H9 (cell line): ENCODE data around the gene EXD2. TPM values are rescaled to one million over a fixed set of nuclear protein-coding genes. Genes with fewer than 3 reads are reported as not detected.
A peak's percentile ranks its signal among the peaks of the same experiment; 100 is the strongest.

Source experiments
- DNase-seq: peaks from one replicate; pipeline ENCODE4 v3.0.0-alpha.2; 2017
- H2AFZ ChIP-seq: one replicate; pipeline ENCODE4 v1.6.1; 2013; ENCODE audit warnings: mild to moderate bottlenecking, low read length, control low read depth, moderate library complexity
- H2AK5ac ChIP-seq: 2 replicates; pipeline ENCODE4 v1.6.1; 2013; ENCODE audit warnings: low read length, control low read depth, mixed read lengths; ENCODE audit not compliant: insufficient read length
- H2BK120ac ChIP-seq: one replicate; pipeline ENCODE4 v1.6.1; 2013; ENCODE audit warnings: low read depth, mild to moderate bottlenecking, low read length, control low read depth, inconsistent platforms; ENCODE audit not compliant: poor library complexity, severe bottlenecking
- H2BK12ac ChIP-seq: 2 replicates; pipeline ENCODE4 v1.6.1; 2013; ENCODE audit warnings: low read length, control low read depth, mixed read lengths, low read depth; ENCODE audit not compliant: insufficient read length
- H2BK15ac ChIP-seq: 2 replicates; pipeline ENCODE4 v1.6.1; 2013; ENCODE audit warnings: low read depth, low read length, control low read depth
- H2BK20ac ChIP-seq: one replicate; pipeline ENCODE4 v1.6.1; 2013; ENCODE audit warnings: low read depth, mild to moderate bottlenecking, low read length, control low read depth, inconsistent platforms; ENCODE audit not compliant: poor library complexity, severe bottlenecking
- H2BK5ac ChIP-seq: 2 replicates; pipeline ENCODE4 v1.6.1; 2013; ENCODE audit warnings: low read length, control low read depth, mixed read lengths; ENCODE audit not compliant: insufficient read length
- H3K14ac ChIP-seq: 2 replicates; pipeline ENCODE4 v1.6.1; 2013; ENCODE audit warnings: low read length, control low read depth; ENCODE audit not compliant: insufficient read depth
- H3K18ac ChIP-seq: 2 replicates; pipeline ENCODE4 v1.6.1; 2013; ENCODE audit warnings: low read depth, mild to moderate bottlenecking, mixed read lengths, low read length, control low read depth; ENCODE audit not compliant: insufficient read length
- H3K23ac ChIP-seq: 2 replicates; pipeline ENCODE4 v1.6.1; 2013; ENCODE audit warnings: low read length, control low read depth, mixed read lengths, low read depth; ENCODE audit not compliant: insufficient read length
- H3K23me2 ChIP-seq: 2 replicates; pipeline ENCODE4 v1.6.1; 2013; ENCODE audit warnings: low read depth, mild to moderate bottlenecking, mixed read lengths, low read length, control low read depth; ENCODE audit not compliant: insufficient read length, poor library complexity, severe bottlenecking
- H3K27ac ChIP-seq: 2 replicates; pipeline ENCODE4 v1.5.1; 2013; ENCODE audit warnings: low read length, control low read depth, mixed read lengths, low read depth; ENCODE audit not compliant: insufficient read length
- H3K27me3 ChIP-seq: 2 replicates; pipeline ENCODE4 v1.6.1; 2013; ENCODE audit warnings: low read length, control low read depth, inconsistent platforms; ENCODE audit not compliant: insufficient read depth
- H3K4ac ChIP-seq: 2 replicates; pipeline ENCODE4 v1.6.1; 2013; ENCODE audit warnings: low read depth, mild to moderate bottlenecking, control low read depth, inconsistent platforms, low read length, moderate library complexity
- H3K4me1 ChIP-seq: 2 replicates; pipeline ENCODE4 v1.6.1; 2013; ENCODE audit warnings: low read length, control low read depth, inconsistent platforms; ENCODE audit not compliant: insufficient read depth
- H3K4me2 ChIP-seq: 2 replicates; pipeline ENCODE4 v1.6.1; 2013; ENCODE audit warnings: low read length, control low read depth, mixed read lengths; ENCODE audit not compliant: insufficient read length, insufficient read depth
- H3K56ac ChIP-seq: 2 replicates; pipeline ENCODE4 v1.6.1; 2013; ENCODE audit warnings: low read depth, mild to moderate bottlenecking, mixed read lengths, low read length, control low read depth; ENCODE audit not compliant: insufficient read length
- H3K79me1 ChIP-seq: 2 replicates; pipeline ENCODE4 v1.6.1; 2013; ENCODE audit warnings: low read depth, mild to moderate bottlenecking, moderate library complexity, low read length, control low read depth, inconsistent platforms; ENCODE audit not compliant: insufficient read depth, poor library complexity, severe bottlenecking
- H3K79me2 ChIP-seq: 2 replicates; pipeline ENCODE4 v1.6.1; 2013; ENCODE audit warnings: low read length, control low read depth, inconsistent platforms; ENCODE audit not compliant: insufficient read depth
- H3K9ac ChIP-seq: 2 replicates; pipeline ENCODE4 v1.6.1; 2013; ENCODE audit warnings: low read length, control low read depth, mixed read lengths; ENCODE audit not compliant: insufficient read length; ENCODE audit errors: extremely low read depth
- H3K9me3 ChIP-seq: one replicate; pipeline ENCODE4 v1.6.1; 2013; ENCODE audit warnings: low read depth, low read length, inconsistent platforms; ENCODE audit not compliant: control insufficient read depth
- H3T11ph ChIP-seq: one replicate; pipeline ENCODE4 v1.6.1; 2013; ENCODE audit warnings: mild to moderate bottlenecking, low read length, control low read depth, inconsistent platforms
- H4K20me1 ChIP-seq: one replicate; pipeline ENCODE4 v1.6.1; 2013; ENCODE audit not compliant: control insufficient read depth, insufficient read length, insufficient read depth
- H4K5ac ChIP-seq: 2 replicates; pipeline ENCODE4 v1.6.1; 2013; ENCODE audit warnings: low read depth, mild to moderate bottlenecking, mixed read lengths, low read length, control low read depth; ENCODE audit not compliant: insufficient read length
- H4K8ac ChIP-seq: replicated peaks from 2 replicates; pipeline ENCODE4 v1.6.1; 2013; ENCODE audit warnings: low read length, control low read depth, mixed read lengths, low read depth; ENCODE audit not compliant: insufficient read length
- H4K91ac ChIP-seq: 2 replicates; pipeline ENCODE4 v1.6.1; 2013; ENCODE audit warnings: low read depth, mild to moderate bottlenecking, moderate library complexity, mixed read lengths, low read length, control low read depth; ENCODE audit not compliant: insufficient read length
- H3K27ac Mint-ChIP-seq, 3 experiments: 2 replicates in 2 of 3; 3 replicates in 1 of 3; pipeline ENCODE4 v1.8.0; 2020 to 2021; ENCODE audit warnings: mixed read lengths in 3 of 3, mild to moderate bottlenecking in 1 of 3, moderate library complexity in 1 of 3
- H3K27me3 Mint-ChIP-seq: 2 replicates; pipeline ENCODE4 v1.8.0; 2021; ENCODE audit warnings: low read depth, mild to moderate bottlenecking, moderate library complexity, mixed read lengths
- H3K36me3 Mint-ChIP-seq, 3 experiments: 2 replicates in 2 of 3; 3 replicates in 1 of 3; pipeline ENCODE4 v1.8.0; 2020 to 2021; ENCODE audit warnings: low read depth in 3 of 3, mixed read lengths in 3 of 3; ENCODE audit not compliant: insufficient read depth in 1 of 3
- H3K4me1 Mint-ChIP-seq, 2 experiments: 2 replicates each; pipeline ENCODE4 v1.8.0; 2020; ENCODE audit warnings: mixed read lengths in 2 of 2
- H3K4me3 Mint-ChIP-seq, 2 experiments: 2 replicates in 1 of 2; 3 replicates in 1 of 2; pipeline ENCODE4 v1.8.0; 2020 to 2021; ENCODE audit warnings: mild to moderate bottlenecking in 2 of 2, mixed read lengths in 2 of 2, moderate library complexity in 1 of 2
- H3K9me3 Mint-ChIP-seq, 2 experiments: 2 replicates in 1 of 2; 3 replicates in 1 of 2; pipeline ENCODE4 v1.8.0; 2020; ENCODE audit warnings: mild to moderate bottlenecking in 2 of 2, mixed read lengths in 2 of 2, moderate library complexity in 1 of 2
- CTCF ChIP-seq: fragments of 200-600 bp; sonication (generic); conservative IDR thresholded peaks from 3 replicates; pipeline ENCODE4 v1.8.0; 2021; ENCODE audit warnings: antibody characterized with exemption, mild to moderate bottlenecking
- WGBS: extraction: QIAGEN DNeasy Blood & Tissue Kit; methylation state at CpG from one replicate; pipeline ENCODE4 v1.1.7; 2013; ENCODE audit warnings: missing lambda C conversion rate, low lambda C conversion rate, mixed read lengths; ENCODE audit not compliant: insufficient read length; ENCODE audit errors: extremely low coverage; 5-methylcytosine and 5-hydroxymethylcytosine counted together
- total RNA-seq: library from RNA; stranded (reverse); gene quantifications from 2 replicates; pipeline ENCODE4 v1.2.1, GENCODE V29; 2021

Gene EXD2
- total RNA-seq, 1 experiment from 2014 or later: 19.6 TPM

GRCh38 chr14:69242311-69243224 is 51.3 kb downstream of the EXD2 start:
- Histone ChIP-seq H3K23ac (no peak overlapping the region), H3K23me2 (no peaks in the 10 kb centered on the region), H3K9ac (no peak overlapping the region), H4K20me1 (no peaks in the 10 kb centered on the region), H3T11ph (no peak overlapping the region), H4K5ac (no peak overlapping the region), H3K79me1 (no peaks in the 10 kb centered on the region), H2BK120ac (no peak overlapping the region), H4K91ac (no peak overlapping the region), H2BK15ac (no peak overlapping the region), H3K56ac (no peak overlapping the region), H4K8ac (no peak overlapping the region), H3K27ac (no peak overlapping the region), H3K79me2 (0 out of 2 replicates have a peak, but pooled peaks cover 2% of the 10 kb centered on the region), H3K4me2 (no peak overlapping the region), H2BK5ac (no peak overlapping the region), H3K4ac (no peak overlapping the region), H2AFZ (no peak overlapping the region), H3K4me1 (no peaks in the 10 kb centered on the region), H3K9me3 (no peaks in the 10 kb centered on the region), H3K14ac (no peak overlapping the region), H3K27me3 (no peaks in the 10 kb centered on the region), H2AK5ac (no peak overlapping the region), H2BK20ac (no peak overlapping the region), H2BK12ac (no peak overlapping the region), H3K18ac (no peak overlapping the region)
- Mint-ChIP-seq H3K27me3 (no peaks in the 10 kb centered on the region; the same call in 1 of the 2 replicates), H3K4me3 (no peak overlapping the region), H3K27ac (no peak overlapping the region), H3K9me3 (no peaks in the 10 kb centered on the region), H3K36me3 (peaks cover 8 to 31% (median 20%) of the 10 kb centered on the region in 3 experiments; a peak in 6 of 7 replicates), H3K4me1 (peaks cover 5% of the 10 kb centered on the region in 2 experiments; a peak in 3 of 4 replicates)
- peak; percentile 52 for DNase-seq
- peak; percentile 86 for TF ChIP-seq CTCF
- no CpG with 5 or more reads among the region's 10 CpGs for WGBS
